Effector CD8-positive, alpha-beta T cell (primary cell): Measurements from ENCODE around the gene PLEKHH1.

Source experiments
- DNase-seq: peaks from one replicate; lab custom pipeline; 2025; lab: John Stamatoyannopoulos, UW
- total RNA-seq, 4 experiments: gene quantifications; one replicate each; lab custom pipeline; 2026; lab: John Stamatoyannopoulos, UW

PLEKHH1 gene
- 0 to 1.1 (median 0.49) reads per million in 4 experiments for total RNA-seq

- DNase-seq, result no peak
Observed at GRCh38 chr14:67532998-67533753, at the start of gene PLEKHH1. Gene PLEKHH1, plus strand, starts transcription at chr14:67533290. Its CDS starts 8,578 bp downstream, at chr14:67541868.

- DNase-seq, result no peak
Observed at GRCh38 chr14:67483579-67484285, 49.4 kb upstream of the PLEKHH1 start.

GRCh38 chr14:67485501-67486095 is 47.5 kb upstream of the PLEKHH1 start:
- no peak for DNase-seq

GRCh38 chr14:67486890-67487289 is 46.2 kb upstream of the PLEKHH1 start:
- DNase-seq, result no peak

DNA sequence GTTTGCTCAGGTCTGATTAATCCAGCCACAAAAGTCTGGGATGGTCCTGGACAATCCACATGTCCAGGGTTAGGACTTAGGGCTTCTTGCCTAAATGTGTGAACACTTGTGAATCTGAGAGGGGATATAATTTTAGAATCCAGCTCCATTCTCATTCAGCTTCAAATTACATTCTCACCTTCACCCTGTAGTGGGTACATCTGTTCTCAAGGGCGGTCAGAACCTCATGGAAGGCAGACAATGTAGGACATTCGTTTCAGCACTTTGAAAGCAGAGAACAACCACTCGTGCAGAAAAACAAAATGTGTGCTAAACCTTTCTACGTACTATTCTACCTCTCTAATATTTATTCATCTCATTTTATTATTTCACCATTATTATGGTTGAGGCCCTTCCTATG is 45.8 kb upstream of the PLEKHH1 start:
- no peak for DNase-seq

GRCh38 chr14:67487937-67488893 is 44.9 kb upstream of the PLEKHH1 start, which contains the start of gene TMEM229B:
Gene TMEM229B, minus strand, starts transcription at chr14:67488721. Its CDS starts 14,798 bp downstream, at chr14:67473923.
- DNase-seq, result peak; percentile 35

DNA sequence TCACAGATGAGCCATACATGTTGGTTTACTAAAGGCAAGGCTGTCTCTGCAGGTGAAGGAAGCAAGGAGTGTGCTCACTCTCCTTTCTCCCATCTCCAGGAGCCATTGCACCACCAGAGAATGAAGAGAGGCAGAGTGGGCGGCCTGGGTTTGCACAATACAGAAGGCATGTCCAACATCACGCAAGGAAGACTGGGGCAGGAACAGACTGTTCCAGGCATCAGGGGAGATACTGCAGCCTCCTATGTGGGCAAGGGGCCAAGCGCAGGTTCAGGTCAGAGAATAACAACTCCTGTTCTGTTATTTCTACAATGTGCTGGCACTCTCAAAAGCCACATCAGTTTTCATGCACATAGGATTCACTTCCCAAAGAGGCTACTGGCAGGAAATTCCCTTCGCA is 42.9 kb upstream of the PLEKHH1 start:
- DNase-seq, result no peak

GRCh38 chr14:67491285-67491684 is 41.8 kb upstream of the PLEKHH1 start:
- DNase-seq, result no peak

DNA sequence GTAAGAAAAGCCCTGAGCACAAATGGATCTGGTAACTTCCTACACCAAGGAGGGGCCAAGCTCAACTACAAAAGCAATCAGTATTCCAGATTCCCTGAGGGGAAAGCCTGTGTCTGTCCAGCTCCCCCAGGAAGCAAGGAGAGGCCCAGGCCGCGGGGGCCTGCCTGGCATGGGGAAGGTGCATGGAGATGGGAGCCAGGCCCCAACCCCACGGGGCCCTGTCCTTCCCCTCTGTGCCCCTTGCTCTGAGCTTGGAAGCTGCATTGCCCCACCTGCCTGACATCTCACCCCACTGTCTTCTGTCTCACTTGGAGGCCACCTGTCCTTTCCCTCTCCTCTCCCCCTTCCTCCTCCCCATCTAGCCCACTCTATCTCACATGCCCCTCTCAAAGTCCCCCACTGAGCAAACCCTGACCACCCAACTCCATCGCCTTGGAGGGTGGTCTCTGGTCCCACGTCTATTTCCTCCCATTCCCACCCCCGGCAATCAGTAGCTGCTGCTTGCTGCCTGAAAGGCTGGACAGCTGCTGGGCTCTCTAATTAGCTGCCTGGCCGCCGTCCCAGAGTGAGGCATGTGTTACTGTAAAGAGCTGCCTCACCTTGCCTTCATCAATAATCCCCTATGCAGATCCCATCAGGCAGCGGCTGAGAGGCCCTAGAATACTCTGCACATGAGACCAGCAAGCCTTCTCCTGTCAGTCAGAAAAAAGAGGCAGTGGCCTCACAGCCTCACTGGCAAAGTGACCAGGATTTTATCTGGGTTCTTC is 41.2 kb upstream of the PLEKHH1 start:
- no peak for DNase-seq

DNA sequence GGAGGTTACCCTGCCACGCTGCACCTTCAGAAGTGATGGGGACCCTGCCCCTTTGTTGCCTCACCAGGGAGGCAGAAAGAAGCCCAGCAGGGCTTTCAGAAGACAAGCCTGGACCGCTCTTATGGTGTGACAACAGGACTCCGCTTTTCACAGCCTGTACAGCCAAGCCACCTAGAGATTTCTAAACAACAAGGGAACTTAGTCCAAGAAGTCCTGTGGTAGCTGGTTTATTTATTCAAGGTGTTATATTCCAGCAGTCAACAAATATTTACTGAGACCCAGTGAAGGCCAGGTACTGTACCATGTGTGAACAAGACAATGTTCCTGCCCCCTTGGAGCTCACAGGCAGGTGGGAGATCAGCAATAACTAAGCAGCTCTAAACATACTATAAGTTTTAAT is 40.6 kb upstream of the PLEKHH1 start:
- no peak for DNase-seq

DNA sequence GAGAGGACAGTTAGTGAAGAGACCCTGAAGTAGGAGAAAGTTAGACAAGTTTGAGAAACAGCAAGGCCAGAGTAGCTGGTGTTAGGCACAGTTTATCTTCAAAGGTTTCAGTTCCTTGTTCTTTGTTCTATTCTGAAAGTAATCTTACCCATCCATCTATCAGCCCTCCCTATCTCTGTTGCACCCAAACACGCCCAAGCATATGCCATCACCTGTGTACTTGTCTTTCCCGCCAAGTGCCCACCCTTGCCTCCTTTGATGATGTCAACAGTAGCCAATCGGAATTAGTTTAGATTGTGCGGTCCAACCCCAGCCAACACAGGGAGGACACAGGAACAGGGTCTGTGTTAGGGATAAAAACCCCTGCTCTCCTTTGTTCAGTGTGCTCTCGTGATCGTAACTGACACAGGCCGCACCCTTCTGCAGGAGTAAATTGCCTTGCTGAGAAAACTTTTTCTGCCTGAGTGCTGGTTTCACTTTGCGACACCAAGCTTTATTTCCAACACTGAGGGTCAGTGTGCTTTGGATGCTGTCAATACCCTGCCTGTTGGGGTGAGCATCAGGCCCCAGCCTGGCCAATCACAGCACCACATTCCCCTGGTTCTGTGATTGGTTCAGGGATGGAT is 39.9 kb upstream of the PLEKHH1 start:
- no peak for DNase-seq

- no peak for DNase-seq
Observed at GRCh38 chr14:67495827-67496226, 37.3 kb upstream of the PLEKHH1 start.

DNA sequence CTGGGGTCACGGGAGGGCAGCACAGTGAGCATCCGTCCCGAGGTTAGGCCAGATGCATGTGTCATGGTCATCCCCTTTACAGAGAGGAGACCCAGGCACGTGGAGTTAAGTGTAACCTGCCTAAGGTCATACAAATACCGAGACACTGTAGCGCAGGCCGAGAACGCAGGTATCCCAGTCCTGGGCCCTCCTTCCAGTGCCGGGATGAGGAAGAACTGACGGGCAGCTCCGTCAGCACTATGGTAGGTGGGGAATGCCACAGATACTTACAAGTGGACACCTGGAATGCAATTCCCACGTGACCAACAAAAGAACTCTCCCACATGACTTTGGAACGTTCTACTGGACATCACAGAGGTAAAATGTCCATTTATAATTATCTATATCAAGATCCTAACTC is 35.9 kb upstream of the PLEKHH1 start:
- no peak for DNase-seq

GRCh38 chr14:67497716-67498115 is 35.4 kb upstream of the PLEKHH1 start:
- DNase-seq, result no peak

DNA sequence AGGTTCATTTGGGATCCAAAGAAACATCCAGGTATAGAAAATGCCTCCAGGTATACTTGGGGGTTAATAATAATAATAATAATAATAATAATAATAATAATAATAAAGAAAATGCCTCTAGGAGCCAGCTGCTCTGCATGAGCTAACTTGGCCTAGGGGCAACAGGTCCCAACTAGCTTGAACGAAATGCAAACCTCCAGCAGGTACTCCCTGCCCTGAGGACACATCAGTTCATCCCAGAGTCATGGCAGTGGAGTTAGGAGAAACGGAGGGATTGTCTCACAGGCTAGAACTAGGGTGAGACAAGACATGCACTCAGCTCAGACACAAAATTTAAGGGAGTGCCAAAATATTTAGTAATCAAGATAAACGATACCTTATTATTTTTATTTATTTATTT is 32.1 kb upstream of the PLEKHH1 start:
- DNase-seq, result no peak

DNA sequence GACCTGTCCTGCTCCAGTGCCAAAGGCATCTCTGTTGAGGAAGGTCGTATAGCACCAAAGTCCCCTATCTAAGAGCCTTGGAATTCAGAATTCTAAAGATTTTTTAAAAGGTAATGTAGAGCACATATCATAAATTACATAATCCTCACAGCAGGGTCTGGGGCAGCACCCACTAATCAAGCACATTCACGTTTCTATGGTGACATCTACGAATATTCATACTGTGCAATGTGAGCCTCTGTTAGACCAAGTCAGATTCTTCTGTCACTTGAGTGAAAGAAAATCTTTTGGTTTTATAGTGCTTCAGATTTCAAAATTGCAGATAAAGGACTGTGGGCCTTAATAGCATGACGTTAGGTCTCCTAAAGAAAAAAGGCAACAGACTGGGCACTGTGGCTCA is 31.4 kb upstream of the PLEKHH1 start:
- no peak for DNase-seq

DNA sequence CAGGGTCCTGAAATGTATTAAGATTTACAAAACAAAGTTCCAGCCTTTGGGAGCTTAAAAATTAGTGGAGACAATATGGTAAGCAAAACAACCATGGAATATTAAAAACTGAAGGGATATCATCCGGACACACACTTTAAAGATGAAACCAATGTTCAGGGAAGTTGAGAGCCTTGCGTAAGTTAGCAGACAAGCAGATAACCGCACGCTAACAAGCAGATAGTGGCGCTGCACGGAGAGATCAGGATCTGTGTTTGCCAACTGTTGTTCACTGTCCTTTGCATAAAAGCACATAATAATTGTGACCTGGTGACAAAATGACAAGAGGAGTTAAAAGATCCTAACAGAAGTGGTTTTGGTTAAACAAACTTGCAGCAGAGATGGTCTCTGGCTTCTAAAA is 30.2 kb upstream of the PLEKHH1 start:
- DNase-seq, result no peak

- no peak for DNase-seq
Observed at GRCh38 chr14:67503331-67503730, 29.8 kb upstream of the PLEKHH1 start.

GRCh38 chr14:67505254-67505653 is 27.8 kb upstream of the PLEKHH1 start:
- no peak for DNase-seq

GRCh38 chr14:67508956-67509355 is 24.1 kb upstream of the PLEKHH1 start:
- no peak for DNase-seq
